Mesenchymal stem cell (in vitro differentiated cells and primary cell): ENCODE data around the gene SKAP2.

ENCODE experiments used
- DNase-seq: peaks from one replicate; pipeline ENCODE4 v3.0.0-alpha.2; 2013
- H2AFZ ChIP-seq: one replicate; pipeline ENCODE4 v1.6.1; 2013; ENCODE audit warnings: low read depth, mild to moderate bottlenecking, control low read depth, inconsistent platforms, low read length, moderate library complexity
- H2AK5ac ChIP-seq: 2 replicates; pipeline ENCODE4 v1.6.1; 2013; ENCODE audit warnings: low read length, moderate library complexity, mild to moderate bottlenecking, inconsistent platforms; ENCODE audit not compliant: severe bottlenecking
- H2BK120ac ChIP-seq: one replicate; pipeline ENCODE4 v1.6.1; 2013; ENCODE audit warnings: low read depth, mild to moderate bottlenecking, inconsistent platforms, low read length, moderate library complexity
- H2BK12ac ChIP-seq, 2 experiments: one replicate each; pipeline ENCODE4 v1.6.1; 2013; ENCODE audit warnings: inconsistent platforms in 2 of 2, low read length in 2 of 2, mild to moderate bottlenecking in 2 of 2, moderate library complexity in 2 of 2, control low read depth in 1 of 2
- H2BK15ac ChIP-seq: one replicate; pipeline ENCODE4 v1.6.1; 2013; ENCODE audit warnings: mild to moderate bottlenecking, low read depth, inconsistent platforms; ENCODE audit not compliant: poor library complexity, severe bottlenecking
- H2BK5ac ChIP-seq: 2 replicates; pipeline ENCODE4 v1.6.1; 2013; ENCODE audit warnings: low read depth, mild to moderate bottlenecking, low read length, control low read depth, inconsistent platforms; ENCODE audit not compliant: poor library complexity, severe bottlenecking
- H3K14ac ChIP-seq, 2 experiments: one replicate each; pipeline ENCODE4 v1.6.1; 2013; ENCODE audit warnings: inconsistent platforms in 2 of 2, low read length in 2 of 2, control low read depth in 1 of 2, mild to moderate bottlenecking in 1 of 2, moderate library complexity in 1 of 2
- H3K18ac ChIP-seq, 2 experiments: one replicate each; pipeline ENCODE4 v1.6.1; 2013; ENCODE audit warnings: inconsistent platforms in 2 of 2, low read length in 2 of 2, control low read depth in 1 of 2, low read depth in 1 of 2, mild to moderate bottlenecking in 1 of 2
- H3K23ac ChIP-seq, 2 experiments: one replicate each; pipeline ENCODE4 v1.6.1; 2013; ENCODE audit warnings: inconsistent platforms in 2 of 2, low read length in 2 of 2, mild to moderate bottlenecking in 2 of 2, moderate library complexity in 2 of 2, control low read depth in 1 of 2
- H3K27ac ChIP-seq: 2 replicates; pipeline ENCODE4 v1.5.1; 2013; ENCODE audit warnings: mild to moderate bottlenecking, moderate library complexity, low read length, control low read depth, inconsistent platforms; ENCODE audit not compliant: poor library complexity, severe bottlenecking
- H3K27me3 ChIP-seq, 2 experiments: 2 replicates each; pipeline versions ENCODE4 v1.6.1 to v1.7.0; 2013; ENCODE audit warnings: low read length in 2 of 2, mild to moderate bottlenecking in 2 of 2, moderate library complexity in 2 of 2, control low read depth in 1 of 2, inconsistent platforms in 1 of 2; ENCODE audit not compliant: control insufficient read depth in 1 of 2, insufficient read depth in 1 of 2
- H3K36me3 ChIP-seq, 2 experiments: 2 replicates each; pipeline versions ENCODE4 v1.6.1 to v1.7.0; 2013; ENCODE audit warnings: low read length in 2 of 2, control low read depth in 1 of 2, inconsistent platforms in 1 of 2, low read depth in 1 of 2, mild to moderate bottlenecking in 1 of 2; ENCODE audit not compliant: insufficient read depth in 2 of 2, control insufficient read depth in 1 of 2
- H3K4ac ChIP-seq, 2 experiments: one replicate each; pipeline ENCODE4 v1.6.1; 2013; ENCODE audit warnings: inconsistent platforms in 2 of 2, low read length in 2 of 2, mild to moderate bottlenecking in 2 of 2, moderate library complexity in 2 of 2, control low read depth in 1 of 2, low read depth in 1 of 2
- H3K4me1 ChIP-seq: 2 replicates; pipeline ENCODE4 v1.6.1; 2013; ENCODE audit warnings: low read depth, low read length, control low read depth; ENCODE audit not compliant: control insufficient read depth, insufficient read depth
- H3K4me2 ChIP-seq: 2 replicates; pipeline ENCODE4 v1.6.1; 2013; ENCODE audit warnings: low read length, mild to moderate bottlenecking, inconsistent platforms; ENCODE audit not compliant: poor library complexity, severe bottlenecking
- H3K4me3 ChIP-seq, 2 experiments: 2 replicates each; pipeline versions ENCODE4 v1.5.1 to v1.7.0; 2013; ENCODE audit warnings: low read length in 2 of 2, mild to moderate bottlenecking in 2 of 2, control low read depth in 1 of 2, low read depth in 1 of 2; ENCODE audit not compliant: insufficient read depth in 1 of 2
- H3K79me1 ChIP-seq: replicated peaks from 2 replicates; pipeline ENCODE4 v1.6.1; 2013; ENCODE audit warnings: mild to moderate bottlenecking, control low read depth, low read length, inconsistent platforms; ENCODE audit not compliant: poor library complexity, severe bottlenecking
- H3K9ac ChIP-seq: 2 replicates; pipeline ENCODE4 v1.7.0; 2013; ENCODE audit warnings: mild to moderate bottlenecking, low read length, moderate library complexity
- H3K9me3 ChIP-seq: 2 replicates; pipeline ENCODE4 v1.7.0; 2013; ENCODE audit warnings: mild to moderate bottlenecking, low read length; ENCODE audit not compliant: control insufficient read depth
- H4K8ac ChIP-seq: one replicate; pipeline ENCODE4 v1.6.1; 2013; ENCODE audit warnings: inconsistent platforms, mild to moderate bottlenecking, low read length, moderate library complexity
- H4K91ac ChIP-seq: one replicate; pipeline ENCODE4 v1.6.1; 2013; ENCODE audit warnings: mild to moderate bottlenecking, low read length, inconsistent platforms
- WGBS: methylation state at CpG from one replicate; pipeline ENCODE4 v1.1.7; 2013; ENCODE audit warnings: mixed read lengths; 5-methylcytosine and 5-hydroxymethylcytosine counted together

Gene SKAP2

DNA sequence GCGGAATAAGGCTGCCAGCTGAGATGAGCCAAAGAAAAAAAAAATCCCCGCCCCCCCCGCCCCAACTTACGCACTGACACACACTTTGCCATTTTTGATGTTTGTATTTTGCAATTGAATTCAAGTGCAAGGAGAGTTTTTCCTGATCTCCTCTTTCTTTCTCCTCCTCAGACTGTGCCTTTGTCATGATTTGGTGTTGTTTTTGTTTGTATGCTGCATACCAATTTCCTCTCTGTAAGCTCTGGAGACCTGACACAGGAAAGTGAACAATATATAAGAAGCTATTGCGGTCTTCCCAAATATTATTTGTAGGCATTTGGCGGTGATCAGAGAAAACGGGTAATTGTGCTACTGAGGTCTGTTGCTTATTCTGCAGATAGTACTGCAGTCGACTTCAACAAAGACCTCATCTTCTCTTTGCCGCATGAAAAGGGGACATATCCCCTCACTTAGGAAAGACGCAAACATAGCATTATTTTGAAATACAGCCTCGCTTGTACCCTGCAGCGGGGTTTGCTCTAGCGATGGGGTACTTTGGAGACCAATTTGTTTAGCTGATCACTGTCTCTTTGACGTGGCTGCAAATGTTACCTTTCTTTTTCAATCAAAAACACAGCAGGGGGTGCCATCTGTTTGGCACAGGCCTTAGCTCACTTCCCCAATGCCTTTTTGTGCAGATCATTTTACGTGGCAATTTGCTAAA is 206.6 kb downstream of the SKAP2 start:
- H3K14ac ChIP-seq, result no peak overlapping the region
- no peak overlapping the region for H2BK120ac ChIP-seq
- no peaks in the 10 kb centered on the region for H3K79me1 ChIP-seq
- no peak overlapping the region for H3K4ac ChIP-seq
- H3K23ac ChIP-seq, result no peak overlapping the region
- no peak overlapping the region for H3K9ac ChIP-seq
- no peak overlapping the region for H2AK5ac ChIP-seq
- no peak overlapping the region for H2BK12ac ChIP-seq
- DNase-seq, result no peak
- H4K8ac ChIP-seq, result no peak overlapping the region
- no peak overlapping the region for H2BK5ac ChIP-seq
- no peak overlapping the region for H3K18ac ChIP-seq
- peaks cover 3% of the 10 kb centered on the region for H3K4me1 ChIP-seq
- H2BK15ac ChIP-seq, result no peak overlapping the region
- no peak overlapping the region for H3K4me2 ChIP-seq
- no peak overlapping the region for H3K4me3 ChIP-seq
- WGBS, result 44% methylated on average over 11 of the region's 15 CpGs
- H3K9me3 ChIP-seq, result no peaks in the 10 kb centered on the region
- no peaks in the 10 kb centered on the region for H3K27me3 ChIP-seq
- H4K91ac ChIP-seq, result no peak overlapping the region
- H2AFZ ChIP-seq, result no peak overlapping the region
- H3K27ac ChIP-seq, result no peak overlapping the region
- H3K36me3 ChIP-seq, result no peaks in the 10 kb centered on the region

DNA sequence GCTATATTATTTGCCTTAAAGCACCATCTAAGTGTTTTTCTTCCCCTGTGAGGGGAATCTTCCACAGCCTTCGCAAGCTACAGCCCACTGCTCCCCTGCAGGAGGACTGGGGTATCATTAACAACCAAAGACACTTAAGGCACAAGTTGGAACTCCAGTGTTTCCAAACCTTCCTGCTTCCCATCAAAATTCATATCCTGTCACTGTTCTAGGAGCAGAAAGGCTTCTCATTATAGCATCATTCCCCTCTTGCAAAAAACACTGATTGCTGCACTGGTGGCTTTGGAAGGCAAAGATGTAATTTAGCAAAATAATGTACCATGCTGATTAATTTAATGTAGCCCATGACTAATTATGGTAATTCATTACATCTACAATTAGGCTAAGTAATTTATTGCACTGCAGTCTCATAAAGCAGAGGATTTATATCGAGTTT is 207.2 kb downstream of the SKAP2 start:
- no peaks in the 10 kb centered on the region for H3K36me3 ChIP-seq
- no peak overlapping the region for H3K27ac ChIP-seq
- WGBS, result 38% methylated on average over 2 of the region's 2 CpGs
- H3K23ac ChIP-seq, result no peak overlapping the region
- no peak for DNase-seq
- H3K9ac ChIP-seq, result no peak overlapping the region
- no peaks in the 10 kb centered on the region for H3K9me3 ChIP-seq
- H3K79me1 ChIP-seq, result no peaks in the 10 kb centered on the region
- no peak overlapping the region for H3K4me3 ChIP-seq
- no peak overlapping the region for H3K14ac ChIP-seq
- no peaks in the 10 kb centered on the region for H3K27me3 ChIP-seq
- no peak overlapping the region for H4K8ac ChIP-seq
- no peak overlapping the region for H3K18ac ChIP-seq
- no peak overlapping the region for H2BK5ac ChIP-seq
- no peak overlapping the region for H2BK120ac ChIP-seq
- no peak overlapping the region for H2BK12ac ChIP-seq
- H4K91ac ChIP-seq, result no peak overlapping the region
- H2AK5ac ChIP-seq, result no peak overlapping the region
- H3K4me1 ChIP-seq, result peaks cover 3% of the 10 kb centered on the region
- H2BK15ac ChIP-seq, result no peak overlapping the region
- no peak overlapping the region for H3K4ac ChIP-seq
- no peak overlapping the region for H2AFZ ChIP-seq
- no peak overlapping the region for H3K4me2 ChIP-seq

DNA sequence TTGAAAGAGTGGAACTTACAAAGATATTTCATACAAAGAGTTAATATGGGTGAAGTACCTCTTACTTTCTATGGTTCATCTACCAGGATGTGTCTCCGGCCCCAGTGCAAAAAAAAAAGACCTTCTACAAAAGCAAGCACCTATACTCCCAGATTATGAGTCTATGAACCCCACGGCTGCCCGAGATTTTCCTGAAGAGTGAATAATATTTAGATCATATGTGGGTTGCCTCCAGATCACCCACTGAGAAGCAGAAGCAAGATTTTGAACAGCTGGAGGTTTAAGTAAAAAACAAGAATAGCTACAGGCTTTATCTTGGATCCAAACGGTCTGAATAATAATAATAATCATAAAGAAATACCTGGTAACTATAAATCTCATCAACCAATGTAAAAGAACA is 207.7 kb downstream of the SKAP2 start:
- Histone ChIP-seq H4K91ac (no peak overlapping the region), H2BK12ac (no peak overlapping the region), H2BK15ac (no peak overlapping the region), H3K4ac (no peak overlapping the region), H3K4me2 (no peak overlapping the region), H2AK5ac (no peak overlapping the region), H3K27ac (no peak overlapping the region), H3K18ac (no peak overlapping the region), H3K14ac (no peak overlapping the region), H3K4me1 (peaks cover 3% of the 10 kb centered on the region), H2BK120ac (no peak overlapping the region), H3K36me3 (no peaks in the 10 kb centered on the region), H3K27me3 (no peaks in the 10 kb centered on the region), H3K23ac (no peak overlapping the region), H3K4me3 (no peak overlapping the region), H3K79me1 (no peaks in the 10 kb centered on the region), H4K8ac (no peak overlapping the region), H2BK5ac (no peak overlapping the region), H2AFZ (no peak overlapping the region), H3K9ac (no peak overlapping the region), H3K9me3 (no peaks in the 10 kb centered on the region)
- 100% methylated on average over 2 of the region's 4 CpGs for WGBS
- no peak for DNase-seq

DNA sequence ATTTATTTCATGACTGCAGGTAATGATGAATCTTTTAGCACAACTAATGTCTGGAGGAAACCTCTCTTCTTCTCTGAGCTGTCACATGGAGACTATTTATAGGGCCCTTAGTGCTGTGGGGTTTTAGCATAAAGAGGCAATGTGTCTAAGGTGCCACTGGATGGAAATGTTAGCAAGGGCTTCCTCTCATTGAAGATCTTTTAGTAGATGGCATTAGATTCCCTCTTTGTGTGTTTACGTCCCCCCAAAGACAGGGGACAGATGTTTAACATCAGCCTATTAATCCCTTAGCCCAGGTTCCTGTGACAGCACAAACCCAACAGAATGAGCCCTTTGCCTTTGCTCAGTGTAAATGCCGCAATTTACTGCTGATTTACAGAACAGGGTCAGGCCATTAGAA is 208.6 kb downstream of the SKAP2 start:
- Histone ChIP-seq H3K23ac (no peak overlapping the region), H4K8ac (no peak overlapping the region), H3K9me3 (no peaks in the 10 kb centered on the region), H2AFZ (no peak overlapping the region), H3K4me2 (no peak overlapping the region), H2AK5ac (no peak overlapping the region), H3K36me3 (no peaks in the 10 kb centered on the region), H3K27me3 (peaks cover 0 to 2% of the 10 kb centered on the region in 2 experiments), H4K91ac (no peak overlapping the region), H3K4ac (no peak overlapping the region), H3K9ac (no peak overlapping the region), H3K79me1 (no peaks in the 10 kb centered on the region), H2BK15ac (no peak overlapping the region), H2BK120ac (no peak overlapping the region), H2BK12ac (no peak overlapping the region), H3K18ac (no peak overlapping the region), H3K4me1 (peaks cover 3% of the 10 kb centered on the region), H3K27ac (no peak overlapping the region), H2BK5ac (peak overlapping the region; percentile 12), H3K4me3 (no peak overlapping the region), H3K14ac (no peak overlapping the region)
- WGBS, result 55% methylated on average over 2 of the region's 2 CpGs
- no peak for DNase-seq
